COR-L47 (cell line): Measurements from ENCODE around the gene PDLIM7.
"Not testable (repeated sequence)": the region's sequence is repeated elsewhere in the genome, so short reads cannot be mapped to it uniquely, and the experiment has no call there.

Experiments used
- DNase-seq: peaks from one replicate; lab custom pipeline; 2025; lab: John Stamatoyannopoulos, UW

Gene PDLIM7

GRCh38 chr5:177497292-177498012 lies at the start of gene PDLIM7:
TSS of gene PDLIM7 (minus strand) at chr5:177497604. CDS start at chr5:177496512, 1,092 bp downstream.
- DNase-seq = peak; percentile 91

- DNase-seq = no peak
These were observed 48.9 kb upstream of the PDLIM7 start for GRCh38 chr5:177546258-177546741.

- DNase-seq = no peak
These were observed 48.3 kb upstream of the PDLIM7 start for GRCh38 chr5:177545487-177546257.

- no peak for DNase-seq
These were observed 45.5 kb upstream of the PDLIM7 start for GRCh38 chr5:177542816-177543465.

GRCh38 chr5:177540438-177540837 lies 43.0 kb upstream of the PDLIM7 start:
- DNase-seq = no peak

GRCh38 chr5:177539411-177539810 lies 42.0 kb upstream of the PDLIM7 start:
- DNase-seq = no peak

GRCh38 chr5:177538876-177539275 lies 41.5 kb upstream of the PDLIM7 start:
- no peak for DNase-seq

- no peak for DNase-seq
These were observed 40.3 kb upstream of the PDLIM7 start for GRCh38 chr5:177537389-177538361.

GRCh38 chr5:177536386-177536785 lies 39.0 kb upstream of the PDLIM7 start:
- no peak for DNase-seq

GRCh38 chr5:177535125-177535524 lies 37.7 kb upstream of the PDLIM7 start:
- DNase-seq = no peak

- DNase-seq = not testable (repeated sequence)
These were observed 37.0 kb upstream of the PDLIM7 start for GRCh38 chr5:177534433-177534832.

- no peak for DNase-seq
These were observed 34.0 kb upstream of the PDLIM7 start for GRCh38 chr5:177531209-177531940.

GRCh38 chr5:177530638-177531037 lies 33.2 kb upstream of the PDLIM7 start:
- no peak for DNase-seq

GRCh38 chr5:177529247-177530203 lies 32.1 kb upstream of the PDLIM7 start:
- DNase-seq = no peak

GRCh38 chr5:177528631-177529030 lies 31.2 kb upstream of the PDLIM7 start:
- DNase-seq = no peak

GRCh38 chr5:177527595-177527994 lies 30.2 kb upstream of the PDLIM7 start:
- DNase-seq = no peak

GRCh38 chr5:177526791-177527190 lies 29.4 kb upstream of the PDLIM7 start:
- DNase-seq = no peak

- DNase-seq = no peak
These were observed 28.8 kb upstream of the PDLIM7 start for GRCh38 chr5:177526191-177526590.

GRCh38 chr5:177524941-177525655 lies 27.7 kb upstream of the PDLIM7 start:
- DNase-seq = no peak
